ENCODE data around the gene TPBGL. TPM values are rescaled to one million over a fixed set of nuclear protein-coding genes. Genes with fewer than 3 reads are reported as not detected.

The TPBGL gene
- total RNA-seq, 1 donor: not detected

DNA sequence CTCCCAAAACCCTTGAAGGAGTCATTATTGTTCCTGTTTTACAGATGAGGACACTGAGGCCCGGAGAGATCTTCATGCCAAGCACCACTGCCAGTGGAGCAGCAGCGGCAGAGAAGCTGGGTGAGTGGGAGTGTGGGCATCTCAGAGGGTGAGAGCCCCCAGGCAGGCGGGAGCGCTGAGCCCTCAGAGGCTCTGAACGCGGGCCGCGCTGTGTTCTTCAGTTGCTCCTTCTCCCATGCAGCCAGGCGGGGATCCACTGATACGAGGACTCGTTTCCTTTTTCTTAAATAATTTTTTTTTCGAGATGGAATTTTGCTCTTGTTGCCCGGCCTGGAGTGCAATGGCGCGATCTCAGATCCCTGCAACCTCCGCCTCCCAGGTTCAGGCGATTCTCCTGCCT, 47.0 kb downstream of the TPBGL start:
- Histone ChIP-seq H3K79me2 (ENCODE audit: insufficient read depth, low read length) (no peaks in the 10 kb centered on the region), H3K27ac (ENCODE audit: low read depth, low read length) (no peak overlapping the region), H2AFZ (ENCODE audit: low read length) (no peak overlapping the region), H4K20me1 (ENCODE audit: insufficient read depth, low read length) (no peaks in the 10 kb centered on the region), H3K4me3 (ENCODE audit: insufficient read depth, low read length) (no peak overlapping the region), H3K9me3 (ENCODE audit: low read depth, low read length) (no peaks in the 10 kb centered on the region), H3K4me2 (ENCODE audit: insufficient read depth, low read length) (no peak overlapping the region), H3K36me3 (ENCODE audit: insufficient read depth, low read length) (no peaks in the 10 kb centered on the region), H3K27me3 (ENCODE audit: insufficient read depth, low read length) (no peaks in the 10 kb centered on the region), H3K4me1 (ENCODE audit: insufficient read depth, low read length) (peaks cover 3% of the 10 kb centered on the region)
- DNase-seq (ENCODE audit: insufficient read length, low spot score, missing footprints): no peak
- no peak for TF ChIP-seq CTCF (IDR thresholded peaks at IDR 0.05; ENCODE audit: extremely low read depth, low read depth, low read length)

- Histone ChIP-seq H3K9me3 (ENCODE audit: low read depth, low read length) (no peaks in the 10 kb centered on the region), H3K4me2 (ENCODE audit: insufficient read depth, low read length) (no peak overlapping the region), H3K79me2 (ENCODE audit: insufficient read depth, low read length) (no peaks in the 10 kb centered on the region), H3K4me3 (ENCODE audit: insufficient read depth, low read length) (no peak overlapping the region), H3K27ac (ENCODE audit: low read depth, low read length) (no peak overlapping the region), H3K4me1 (ENCODE audit: insufficient read depth, low read length) (peaks cover 3% of the 10 kb centered on the region), H2AFZ (ENCODE audit: low read length) (no peak overlapping the region), H4K20me1 (ENCODE audit: insufficient read depth, low read length) (no peaks in the 10 kb centered on the region), H3K27me3 (ENCODE audit: insufficient read depth, low read length) (no peaks in the 10 kb centered on the region), H3K36me3 (ENCODE audit: insufficient read depth, low read length) (no peaks in the 10 kb centered on the region)
- no peak for TF ChIP-seq CTCF (IDR thresholded peaks at IDR 0.05; ENCODE audit: extremely low read depth, low read depth, low read length)
- no peak for DNase-seq (ENCODE audit: insufficient read length, low spot score, missing footprints)
Measured at GRCh38 chr11:75289511-75289760, 48.9 kb downstream of the TPBGL start.

DNA sequence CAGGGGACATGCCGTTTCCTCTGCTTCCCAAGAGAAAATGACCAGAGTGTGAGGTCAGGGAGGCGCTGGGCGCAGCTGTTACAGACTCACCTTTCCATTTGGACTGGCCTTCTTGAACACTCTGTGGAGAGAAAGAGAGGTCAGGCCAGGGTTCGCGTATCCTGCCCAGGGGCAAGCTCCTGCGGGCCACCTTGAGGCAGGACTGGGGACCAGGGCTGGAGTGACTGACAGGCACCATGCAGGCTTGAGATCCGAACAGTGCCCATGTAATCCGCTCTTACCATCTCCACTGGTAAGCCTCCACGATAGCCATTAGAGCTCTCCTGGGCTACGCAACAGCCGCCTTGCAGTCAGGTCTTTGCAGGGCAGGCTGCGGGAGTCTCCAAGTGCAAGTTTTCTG, 49.3 kb downstream of the TPBGL start:
- no peaks in the 10 kb centered on the region for H3K36me3 ChIP-seq (ENCODE audit: insufficient read depth, low read length)
- no peak overlapping the region for H3K4me3 ChIP-seq (ENCODE audit: insufficient read depth, low read length)
- no peaks in the 10 kb centered on the region for H3K9me3 ChIP-seq (ENCODE audit: low read depth, low read length)
- no peaks in the 10 kb centered on the region for H3K27me3 ChIP-seq (ENCODE audit: insufficient read depth, low read length)
- peaks cover 3% of the 10 kb centered on the region for H3K4me1 ChIP-seq (ENCODE audit: insufficient read depth, low read length)
- no peak overlapping the region for H3K4me2 ChIP-seq (ENCODE audit: insufficient read depth, low read length)
- no peak overlapping the region for H2AFZ ChIP-seq (ENCODE audit: low read length)
- H3K27ac ChIP-seq (ENCODE audit: low read depth, low read length): no peak overlapping the region
- no peak for TF ChIP-seq CTCF (IDR thresholded peaks at IDR 0.05; ENCODE audit: extremely low read depth, low read depth, low read length)
- H3K79me2 ChIP-seq (ENCODE audit: insufficient read depth, low read length): no peaks in the 10 kb centered on the region
- no peak for DNase-seq (ENCODE audit: insufficient read length, low spot score, missing footprints)
- no peaks in the 10 kb centered on the region for H4K20me1 ChIP-seq (ENCODE audit: insufficient read depth, low read length)

GRCh38 chr11:75291741-75292140, 51.2 kb downstream of the TPBGL start:
- no peak for TF ChIP-seq CTCF (IDR thresholded peaks at IDR 0.05; ENCODE audit: extremely low read depth, low read depth, low read length)
- H4K20me1 ChIP-seq (ENCODE audit: insufficient read depth, low read length): no peaks in the 10 kb centered on the region

More at GRCh38 chr11:75291741-75292140, 51.2 kb downstream of the TPBGL start:
- Histone ChIP-seq H3K79me2 (ENCODE audit: insufficient read depth, low read length) (no peaks in the 10 kb centered on the region), H3K27ac (ENCODE audit: low read depth, low read length) (no peak overlapping the region), H3K4me1 (ENCODE audit: insufficient read depth, low read length) (peaks cover 3% of the 10 kb centered on the region), H3K9me3 (ENCODE audit: low read depth, low read length) (no peaks in the 10 kb centered on the region), H3K4me2 (ENCODE audit: insufficient read depth, low read length) (no peak overlapping the region), H2AFZ (ENCODE audit: low read length) (no peak overlapping the region), H3K4me3 (ENCODE audit: insufficient read depth, low read length) (no peak overlapping the region), H3K36me3 (ENCODE audit: insufficient read depth, low read length) (no peaks in the 10 kb centered on the region), H3K27me3 (ENCODE audit: insufficient read depth, low read length) (no peaks in the 10 kb centered on the region)
- DNase-seq (ENCODE audit: insufficient read length, low spot score, missing footprints): no peak
